WTC11 (cell line): Measurements from ENCODE around the gene SLC4A9. TPM values are rescaled to one million over a fixed set of nuclear protein-coding genes. Genes with fewer than 3 reads are reported as not detected.

Experiments
- ATAC-seq: fragments of 200-7000 bp; cut with Tn5 transposase; 2 replicates; pipeline ENCODE4 v1.10.0; 2021; ENCODE audit warnings: mild to moderate bottlenecking, moderate library complexity
- CTCF ChIA-PET: fragments of 300-600 bp; sonication (Branson Sonifier 250); formaldehyde crosslinking; loops from one replicate; lab custom pipeline; 2021; ENCODE audit warnings: antibody characterized with exemption; lab: Charles Lee
- POLR2A ChIA-PET: fragments of 350-600 bp; sonication (Branson Sonifier 250); formaldehyde crosslinking; loops from one replicate; lab custom pipeline; 2021; ENCODE audit warnings: antibody characterized with exemption; lab: Charles Lee
- DNase-seq: peaks from one replicate; pipeline ENCODE4 v3.0.0; 2021; ENCODE audit warnings: low spot score
- H3K27ac Mint-ChIP-seq: 2 replicates; pipeline ENCODE4 v1.8.0; 2021; ENCODE audit warnings: mixed read lengths
- H3K27me3 Mint-ChIP-seq: 2 replicates; pipeline ENCODE4 v1.8.0; 2021; ENCODE audit warnings: low read depth, mild to moderate bottlenecking, moderate library complexity, mixed read lengths
- H3K36me3 Mint-ChIP-seq: 2 replicates; pipeline ENCODE4 v1.8.0; 2021; ENCODE audit warnings: mixed read lengths
- H3K4me1 Mint-ChIP-seq: 2 replicates; pipeline ENCODE4 v1.8.0; 2022; ENCODE audit warnings: mixed read lengths
- H3K4me3 Mint-ChIP-seq: 2 replicates; pipeline ENCODE4 v1.8.0; 2021; ENCODE audit warnings: mild to moderate bottlenecking, moderate library complexity, mixed read lengths
- H3K9me3 Mint-ChIP-seq: 2 replicates; pipeline ENCODE4 v1.8.0; 2021; ENCODE audit warnings: mixed read lengths
- ESRRA ChIP-seq: sonication (generic); formaldehyde crosslinking; IDR thresholded peaks from 2 replicates; pipeline ENCODE4 v1.8.1; 2022; ENCODE audit warnings: mild to moderate bottlenecking, missing genetic modification reagents, borderline replicate concordance
- JUN ChIP-seq: sonication (generic); formaldehyde crosslinking; IDR thresholded peaks from 2 replicates; pipeline ENCODE4 v1.8.0; 2023; ENCODE audit warnings: mild to moderate bottlenecking, missing genetic modification reagents
- NR3C1 ChIP-seq: sonication (generic); formaldehyde crosslinking; conservative IDR thresholded peaks from 2 replicates; pipeline ENCODE4 v1.8.1; 2023; ENCODE audit warnings: low read depth, mild to moderate bottlenecking, missing genetic modification reagents
- TP53 ChIP-seq: sonication (generic); formaldehyde crosslinking; IDR thresholded peaks from 2 replicates; pipeline ENCODE4 v1.8.1; 2023; ENCODE audit warnings: mild to moderate bottlenecking, missing genetic modification reagents
- ZNF232 ChIP-seq: sonication (generic); formaldehyde crosslinking; IDR thresholded peaks from 2 replicates; pipeline ENCODE4 v1.8.0; 2022; ENCODE audit warnings: mild to moderate bottlenecking, missing genetic modification reagents
- ZNF423 ChIP-seq: fragments of 250-450 bp; sonication (Bioruptor Pico); IDR thresholded peaks from 2 replicates; pipeline ENCODE4 v2.1.2; 2022; ENCODE audit warnings: mild to moderate bottlenecking, moderate library complexity
- ZNF671 ChIP-seq: fragments of 250-450 bp; sonication (Bioruptor Pico); IDR thresholded peaks from 2 replicates; pipeline ENCODE4 v1.8.0; 2021; ENCODE audit warnings: mild to moderate bottlenecking
- total RNA-seq: library from RNA; stranded (reverse); gene quantifications from 3 replicates; pipeline ENCODE4 v1.2.3, GENCODE V29; 2021
- TF ChIP-seq, protein P1 (sequence below): sonication (generic); formaldehyde crosslinking; conservative IDR thresholded peaks from 2 replicates; pipeline ENCODE4 v1.8.1; 2023; ENCODE audit warnings: mild to moderate bottlenecking, low read depth, missing genetic modification reagents, moderate library complexity
- TF ChIP-seq, protein P2 (sequence below): sonication (generic); formaldehyde crosslinking; IDR thresholded peaks from 2 replicates; pipeline ENCODE4 v1.8.0; 2022; ENCODE audit warnings: mild to moderate bottlenecking, missing genetic modification reagents
- TF ChIP-seq, protein P3 (sequence below): sonication (generic); formaldehyde crosslinking; IDR thresholded peaks from 2 replicates; pipeline ENCODE4 v1.8.0; 2022; ENCODE audit warnings: mild to moderate bottlenecking, missing genetic modification reagents
- TF ChIP-seq, protein P4 (sequence below): fragments of 200-600 bp; IDR thresholded peaks from 2 replicates; pipeline ENCODE4 v1.8.0; 2022; ENCODE audit warnings: antibody characterized with exemption
- TF ChIP-seq, protein P5 (sequence below): sonication (generic); formaldehyde crosslinking; conservative IDR thresholded peaks from 2 replicates; pipeline ENCODE4 v1.8.1; 2022; ENCODE audit warnings: mild to moderate bottlenecking, missing genetic modification reagents
- TF ChIP-seq, protein P6 (sequence below): sonication (generic); formaldehyde crosslinking; IDR thresholded peaks from 2 replicates; pipeline ENCODE4 v1.8.1; 2022; ENCODE audit warnings: mild to moderate bottlenecking, missing genetic modification reagents, moderate library complexity, borderline replicate concordance
- TF ChIP-seq, protein P7 (sequence below): sonication (generic); formaldehyde crosslinking; IDR thresholded peaks from 2 replicates; pipeline ENCODE4 v1.8.0; 2022; ENCODE audit warnings: mild to moderate bottlenecking, missing genetic modification reagents

The SLC4A9 gene
- total RNA-seq, 1 experiment from 2014 or later, result 0.37 TPM

DNA sequence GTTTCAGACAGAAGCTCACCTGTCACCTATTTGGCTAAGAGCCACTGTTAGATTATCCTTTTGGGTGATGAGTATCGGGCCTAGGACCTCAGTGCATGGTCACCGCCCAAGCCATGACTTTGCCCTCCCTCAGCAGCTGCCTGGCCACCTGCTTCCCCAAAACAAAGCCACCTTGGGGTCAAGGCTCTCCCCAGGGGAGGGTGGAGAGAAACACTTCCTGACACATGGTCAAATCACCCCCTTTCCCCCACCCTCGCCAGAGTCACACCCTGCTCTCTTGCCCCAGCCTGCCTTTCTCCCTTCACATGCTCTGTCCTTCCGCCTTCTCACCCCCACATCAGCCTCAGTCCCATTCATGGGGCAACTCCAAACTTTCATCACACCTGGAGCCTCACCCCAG lies 11.9 kb upstream of the SLC4A9 start:
- DNase-seq, result no peak
- H3K9me3 Mint-ChIP-seq, result no peaks in the 10 kb centered on the region
- H3K4me3 Mint-ChIP-seq, result no peak overlapping the region
- POLR2A ChIA-PET, result no interaction called here
- ATAC-seq, result no peak
- peaks cover 11% of the 10 kb centered on the region for H3K27me3 Mint-ChIP-seq
- CTCF ChIA-PET, result interaction anchor here (0.9 to 15.0 kb wide), 2 partner anchors 11 to 105 kb away, joined by 4 to 621 read pairs; no protein-coding TSS in a partner anchor
- no peak overlapping the region for H3K27ac Mint-ChIP-seq
- peaks cover 24% of the 10 kb centered on the region for H3K4me1 Mint-ChIP-seq
- TF ChIP-seq NR3C1, result no peak
- H3K36me3 Mint-ChIP-seq, result no peaks in the 10 kb centered on the region

DNA sequence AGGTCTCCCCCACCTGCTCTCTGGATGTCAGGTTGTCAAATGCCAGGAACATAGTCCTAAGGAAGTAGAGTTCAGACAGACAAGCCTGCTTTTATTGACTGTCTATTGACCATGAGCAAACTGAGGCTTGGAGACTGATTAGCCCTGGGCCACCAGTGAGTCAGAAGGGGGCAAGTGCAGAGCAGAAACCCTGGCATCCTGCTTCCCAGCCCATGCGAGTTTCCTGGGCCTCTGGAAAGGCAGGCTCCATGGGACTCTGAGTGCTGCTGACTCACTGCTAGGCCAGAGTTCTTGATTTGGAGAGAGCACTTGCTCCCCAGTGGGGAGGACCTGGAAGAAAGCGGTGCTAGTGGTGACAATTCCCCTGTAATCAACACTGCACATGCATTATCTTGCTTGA lies 10.8 kb upstream of the SLC4A9 start:
- no peak for TF ChIP-seq JUN
- no peak for TF ChIP-seq ZNF423 (CRISPR knock-in tag)
- TF ChIP-seq, protein P1, sequence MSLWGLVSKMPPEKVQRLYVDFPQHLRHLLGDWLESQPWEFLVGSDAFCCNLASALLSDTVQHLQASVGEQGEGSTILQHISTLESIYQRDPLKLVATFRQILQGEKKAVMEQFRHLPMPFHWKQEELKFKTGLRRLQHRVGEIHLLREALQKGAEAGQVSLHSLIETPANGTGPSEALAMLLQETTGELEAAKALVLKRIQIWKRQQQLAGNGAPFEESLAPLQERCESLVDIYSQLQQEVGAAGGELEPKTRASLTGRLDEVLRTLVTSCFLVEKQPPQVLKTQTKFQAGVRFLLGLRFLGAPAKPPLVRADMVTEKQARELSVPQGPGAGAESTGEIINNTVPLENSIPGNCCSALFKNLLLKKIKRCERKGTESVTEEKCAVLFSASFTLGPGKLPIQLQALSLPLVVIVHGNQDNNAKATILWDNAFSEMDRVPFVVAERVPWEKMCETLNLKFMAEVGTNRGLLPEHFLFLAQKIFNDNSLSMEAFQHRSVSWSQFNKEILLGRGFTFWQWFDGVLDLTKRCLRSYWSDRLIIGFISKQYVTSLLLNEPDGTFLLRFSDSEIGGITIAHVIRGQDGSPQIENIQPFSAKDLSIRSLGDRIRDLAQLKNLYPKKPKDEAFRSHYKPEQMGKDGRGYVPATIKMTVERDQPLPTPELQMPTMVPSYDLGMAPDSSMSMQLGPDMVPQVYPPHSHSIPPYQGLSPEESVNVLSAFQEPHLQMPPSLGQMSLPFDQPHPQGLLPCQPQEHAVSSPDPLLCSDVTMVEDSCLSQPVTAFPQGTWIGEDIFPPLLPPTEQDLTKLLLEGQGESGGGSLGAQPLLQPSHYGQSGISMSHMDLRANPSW (CRISPR knock-in tag), result no peak
- TF ChIP-seq, protein P2, sequence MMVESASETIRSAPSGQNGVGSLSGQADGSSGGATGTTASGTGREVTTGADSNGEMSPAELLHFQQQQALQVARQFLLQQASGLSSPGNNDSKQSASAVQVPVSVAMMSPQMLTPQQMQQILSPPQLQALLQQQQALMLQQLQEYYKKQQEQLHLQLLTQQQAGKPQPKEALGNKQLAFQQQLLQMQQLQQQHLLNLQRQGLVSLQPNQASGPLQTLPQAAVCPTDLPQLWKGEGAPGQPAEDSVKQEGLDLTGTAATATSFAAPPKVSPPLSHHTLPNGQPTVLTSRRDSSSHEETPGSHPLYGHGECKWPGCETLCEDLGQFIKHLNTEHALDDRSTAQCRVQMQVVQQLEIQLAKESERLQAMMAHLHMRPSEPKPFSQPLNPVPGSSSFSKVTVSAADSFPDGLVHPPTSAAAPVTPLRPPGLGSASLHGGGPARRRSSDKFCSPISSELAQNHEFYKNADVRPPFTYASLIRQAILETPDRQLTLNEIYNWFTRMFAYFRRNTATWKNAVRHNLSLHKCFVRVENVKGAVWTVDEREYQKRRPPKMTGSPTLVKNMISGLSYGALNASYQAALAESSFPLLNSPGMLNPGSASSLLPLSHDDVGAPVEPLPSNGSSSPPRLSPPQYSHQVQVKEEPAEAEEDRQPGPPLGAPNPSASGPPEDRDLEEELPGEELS, result no peak
- no peak for TF ChIP-seq ZNF232 (CRISPR knock-in tag)
- TF ChIP-seq, protein P3, sequence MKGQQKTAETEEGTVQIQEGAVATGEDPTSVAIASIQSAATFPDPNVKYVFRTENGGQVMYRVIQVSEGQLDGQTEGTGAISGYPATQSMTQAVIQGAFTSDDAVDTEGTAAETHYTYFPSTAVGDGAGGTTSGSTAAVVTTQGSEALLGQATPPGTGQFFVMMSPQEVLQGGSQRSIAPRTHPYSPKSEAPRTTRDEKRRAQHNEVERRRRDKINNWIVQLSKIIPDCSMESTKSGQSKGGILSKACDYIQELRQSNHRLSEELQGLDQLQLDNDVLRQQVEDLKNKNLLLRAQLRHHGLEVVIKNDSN (CRISPR knock-in tag), result no peak
- TF ChIP-seq, all 79 proteins: peak for 0
- Mint-ChIP-seq H3K4me3 (no peak overlapping the region), H3K27ac (no peak overlapping the region), H3K9me3 (no peaks in the 10 kb centered on the region), H3K27me3 (peaks cover 11% of the 10 kb centered on the region), H3K36me3 (no peaks in the 10 kb centered on the region), H3K4me1 (peaks cover 24% of the 10 kb centered on the region)
- DNase-seq (no peak), ATAC-seq (no peak)
- CTCF ChIA-PET, result interaction anchor here (1.5 to 15.0 kb wide), 3 partner anchors 9 to 106 kb away, joined by 4 to 621 read pairs (median 7); no protein-coding TSS in a partner anchor
- POLR2A ChIA-PET, result no interaction called here

DNA sequence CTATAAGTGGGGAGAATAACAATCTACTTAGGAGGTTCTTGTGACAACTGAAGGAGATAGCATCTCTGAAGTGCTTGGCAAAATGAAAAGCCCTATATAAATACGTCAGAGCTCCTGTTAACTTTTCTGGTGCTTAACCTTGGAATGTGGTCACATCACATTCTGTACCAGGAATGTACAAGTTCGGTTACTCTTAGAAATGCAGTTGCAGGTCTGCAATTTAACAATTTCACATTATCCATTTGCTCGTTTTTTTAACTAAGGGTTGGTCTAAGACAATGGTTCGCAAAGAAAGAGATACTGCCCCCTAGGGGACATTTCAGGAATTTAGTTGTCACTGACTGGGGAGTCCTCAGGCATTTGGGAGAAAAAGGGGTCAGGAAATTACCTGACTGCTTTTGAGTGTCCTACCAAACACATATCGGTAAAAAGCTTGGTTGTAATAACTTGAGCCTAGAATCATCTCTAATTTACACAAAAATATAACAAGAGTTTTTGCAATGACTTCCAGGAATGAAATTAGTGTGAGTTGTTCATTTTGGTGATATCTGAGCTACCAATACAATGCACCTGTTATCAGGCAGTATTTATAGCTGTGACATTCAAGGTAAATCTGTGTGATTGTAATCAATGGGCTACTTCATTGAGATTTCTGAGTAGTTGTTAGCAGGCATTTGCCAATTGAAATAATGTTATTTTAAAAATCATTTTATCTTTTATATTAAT lies 8.2 kb upstream of the SLC4A9 start:
- Mint-ChIP-seq H3K4me3 (no peak overlapping the region), H3K4me1 (peaks cover 7% of the 10 kb centered on the region), H3K27me3 (no peaks in the 10 kb centered on the region; the same call in 1 of the 2 replicates), H3K9me3 (no peaks in the 10 kb centered on the region), H3K27ac (no peak overlapping the region), H3K36me3 (no peaks in the 10 kb centered on the region)
- DNase-seq (peak; percentile 32), ATAC-seq (peak; percentile 84)
- POLR2A ChIA-PET, result no interaction called here
- CTCF ChIA-PET, result interaction anchor here (0.5 to 15.0 kb wide), 18 partner anchors 12 to 205 kb away, joined by 3 to 621 read pairs (median 4); no protein-coding TSS in a partner anchor
- no peak for TF ChIP-seq TP53 (CRISPR knock-in tag)
- TF ChIP-seq, protein P4, sequence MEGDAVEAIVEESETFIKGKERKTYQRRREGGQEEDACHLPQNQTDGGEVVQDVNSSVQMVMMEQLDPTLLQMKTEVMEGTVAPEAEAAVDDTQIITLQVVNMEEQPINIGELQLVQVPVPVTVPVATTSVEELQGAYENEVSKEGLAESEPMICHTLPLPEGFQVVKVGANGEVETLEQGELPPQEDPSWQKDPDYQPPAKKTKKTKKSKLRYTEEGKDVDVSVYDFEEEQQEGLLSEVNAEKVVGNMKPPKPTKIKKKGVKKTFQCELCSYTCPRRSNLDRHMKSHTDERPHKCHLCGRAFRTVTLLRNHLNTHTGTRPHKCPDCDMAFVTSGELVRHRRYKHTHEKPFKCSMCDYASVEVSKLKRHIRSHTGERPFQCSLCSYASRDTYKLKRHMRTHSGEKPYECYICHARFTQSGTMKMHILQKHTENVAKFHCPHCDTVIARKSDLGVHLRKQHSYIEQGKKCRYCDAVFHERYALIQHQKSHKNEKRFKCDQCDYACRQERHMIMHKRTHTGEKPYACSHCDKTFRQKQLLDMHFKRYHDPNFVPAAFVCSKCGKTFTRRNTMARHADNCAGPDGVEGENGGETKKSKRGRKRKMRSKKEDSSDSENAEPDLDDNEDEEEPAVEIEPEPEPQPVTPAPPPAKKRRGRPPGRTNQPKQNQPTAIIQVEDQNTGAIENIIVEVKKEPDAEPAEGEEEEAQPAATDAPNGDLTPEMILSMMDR, result peak; percentile 78

DNA sequence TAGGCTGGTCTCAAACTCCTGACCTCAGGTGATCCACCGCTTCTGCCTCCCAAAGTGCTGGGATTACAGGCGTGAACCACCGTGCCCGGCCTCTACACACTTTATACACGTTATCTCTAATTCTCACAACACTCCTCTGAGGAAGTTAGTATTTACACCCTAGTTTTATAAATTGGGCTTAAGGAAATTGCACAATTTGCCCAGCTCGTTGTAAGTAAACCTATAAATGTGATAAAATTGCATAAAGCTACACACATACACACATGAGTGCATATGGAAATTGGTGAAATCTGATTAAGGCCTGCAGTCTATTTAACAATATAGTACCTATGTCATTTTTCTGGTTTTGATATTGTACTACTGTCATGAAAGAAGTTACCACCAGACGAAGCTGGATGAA lies 4.4 kb upstream of the SLC4A9 start:
- H3K4me1 Mint-ChIP-seq, result peaks cover 10% of the 10 kb centered on the region
- DNase-seq, result no peak
- no peak overlapping the region for H3K27ac Mint-ChIP-seq
- no peaks in the 10 kb centered on the region for H3K36me3 Mint-ChIP-seq
- H3K4me3 Mint-ChIP-seq, result no peak overlapping the region
- CTCF ChIA-PET, result interaction anchor here (0.7 to 15.0 kb wide), 4 partner anchors 9 to 112 kb away, joined by 4 to 621 read pairs (median 20); partner anchors contain the start of gene HBEGF
- POLR2A ChIA-PET, result no interaction called here
- H3K9me3 Mint-ChIP-seq, result no peaks in the 10 kb centered on the region
- H3K27me3 Mint-ChIP-seq, result peaks cover 8% of the 10 kb centered on the region; the same call in 1 of the 2 replicates
- no peak for ATAC-seq
- TF ChIP-seq ESRRA (CRISPR knock-in tag), result no peak
- TF ChIP-seq, protein P5, sequence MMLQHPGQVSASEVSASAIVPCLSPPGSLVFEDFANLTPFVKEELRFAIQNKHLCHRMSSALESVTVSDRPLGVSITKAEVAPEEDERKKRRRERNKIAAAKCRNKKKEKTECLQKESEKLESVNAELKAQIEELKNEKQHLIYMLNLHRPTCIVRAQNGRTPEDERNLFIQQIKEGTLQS, result no peak
- TF ChIP-seq, protein P6, sequence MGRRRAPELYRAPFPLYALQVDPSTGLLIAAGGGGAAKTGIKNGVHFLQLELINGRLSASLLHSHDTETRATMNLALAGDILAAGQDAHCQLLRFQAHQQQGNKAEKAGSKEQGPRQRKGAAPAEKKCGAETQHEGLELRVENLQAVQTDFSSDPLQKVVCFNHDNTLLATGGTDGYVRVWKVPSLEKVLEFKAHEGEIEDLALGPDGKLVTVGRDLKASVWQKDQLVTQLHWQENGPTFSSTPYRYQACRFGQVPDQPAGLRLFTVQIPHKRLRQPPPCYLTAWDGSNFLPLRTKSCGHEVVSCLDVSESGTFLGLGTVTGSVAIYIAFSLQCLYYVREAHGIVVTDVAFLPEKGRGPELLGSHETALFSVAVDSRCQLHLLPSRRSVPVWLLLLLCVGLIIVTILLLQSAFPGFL (CRISPR knock-in tag), result no peak
- TF ChIP-seq, protein P7, sequence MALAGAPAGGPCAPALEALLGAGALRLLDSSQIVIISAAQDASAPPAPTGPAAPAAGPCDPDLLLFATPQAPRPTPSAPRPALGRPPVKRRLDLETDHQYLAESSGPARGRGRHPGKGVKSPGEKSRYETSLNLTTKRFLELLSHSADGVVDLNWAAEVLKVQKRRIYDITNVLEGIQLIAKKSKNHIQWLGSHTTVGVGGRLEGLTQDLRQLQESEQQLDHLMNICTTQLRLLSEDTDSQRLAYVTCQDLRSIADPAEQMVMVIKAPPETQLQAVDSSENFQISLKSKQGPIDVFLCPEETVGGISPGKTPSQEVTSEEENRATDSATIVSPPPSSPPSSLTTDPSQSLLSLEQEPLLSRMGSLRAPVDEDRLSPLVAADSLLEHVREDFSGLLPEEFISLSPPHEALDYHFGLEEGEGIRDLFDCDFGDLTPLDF (CRISPR knock-in tag), result no peak
- no peak for TF ChIP-seq ZNF671 (CRISPR knock-in tag)
